ENCODE results near the gene MBTPS2.
A peak's percentile ranks its signal among the peaks of the same experiment; 100 is the strongest.

The MBTPS2 gene

DNA sequence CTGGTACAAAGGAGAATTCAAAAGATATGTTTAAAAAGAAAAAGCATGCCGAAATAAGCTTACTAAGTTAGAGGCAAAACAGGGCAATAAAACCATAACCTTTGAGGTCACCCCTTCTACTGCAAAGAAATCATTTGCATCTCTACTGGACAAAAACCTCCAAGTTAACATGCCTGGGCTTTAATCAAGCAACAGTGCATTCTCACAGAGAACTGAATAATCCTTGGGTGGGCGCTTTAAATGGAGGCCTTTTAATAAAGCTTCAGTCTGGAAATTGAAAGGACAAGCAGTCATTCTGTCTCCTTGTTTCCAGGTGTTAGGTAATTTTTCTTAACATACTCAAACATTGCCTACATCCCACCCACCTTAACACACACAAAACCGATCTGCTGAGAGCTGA is 66.5 kb downstream of the MBTPS2 start:
- H3K4me3 ChIP-seq (replicated peaks; ENCODE audit: low read depth, low read length) = no peak overlapping the region
- TF ChIP-seq, protein P1, sequence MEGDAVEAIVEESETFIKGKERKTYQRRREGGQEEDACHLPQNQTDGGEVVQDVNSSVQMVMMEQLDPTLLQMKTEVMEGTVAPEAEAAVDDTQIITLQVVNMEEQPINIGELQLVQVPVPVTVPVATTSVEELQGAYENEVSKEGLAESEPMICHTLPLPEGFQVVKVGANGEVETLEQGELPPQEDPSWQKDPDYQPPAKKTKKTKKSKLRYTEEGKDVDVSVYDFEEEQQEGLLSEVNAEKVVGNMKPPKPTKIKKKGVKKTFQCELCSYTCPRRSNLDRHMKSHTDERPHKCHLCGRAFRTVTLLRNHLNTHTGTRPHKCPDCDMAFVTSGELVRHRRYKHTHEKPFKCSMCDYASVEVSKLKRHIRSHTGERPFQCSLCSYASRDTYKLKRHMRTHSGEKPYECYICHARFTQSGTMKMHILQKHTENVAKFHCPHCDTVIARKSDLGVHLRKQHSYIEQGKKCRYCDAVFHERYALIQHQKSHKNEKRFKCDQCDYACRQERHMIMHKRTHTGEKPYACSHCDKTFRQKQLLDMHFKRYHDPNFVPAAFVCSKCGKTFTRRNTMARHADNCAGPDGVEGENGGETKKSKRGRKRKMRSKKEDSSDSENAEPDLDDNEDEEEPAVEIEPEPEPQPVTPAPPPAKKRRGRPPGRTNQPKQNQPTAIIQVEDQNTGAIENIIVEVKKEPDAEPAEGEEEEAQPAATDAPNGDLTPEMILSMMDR (IDR thresholded peaks at IDR 0.05; ENCODE audit: low read depth, low read length, missing control alignments) = no peak
- DNase-seq (ENCODE audit: extremely low read depth, low read depth) = no peak

DNA sequence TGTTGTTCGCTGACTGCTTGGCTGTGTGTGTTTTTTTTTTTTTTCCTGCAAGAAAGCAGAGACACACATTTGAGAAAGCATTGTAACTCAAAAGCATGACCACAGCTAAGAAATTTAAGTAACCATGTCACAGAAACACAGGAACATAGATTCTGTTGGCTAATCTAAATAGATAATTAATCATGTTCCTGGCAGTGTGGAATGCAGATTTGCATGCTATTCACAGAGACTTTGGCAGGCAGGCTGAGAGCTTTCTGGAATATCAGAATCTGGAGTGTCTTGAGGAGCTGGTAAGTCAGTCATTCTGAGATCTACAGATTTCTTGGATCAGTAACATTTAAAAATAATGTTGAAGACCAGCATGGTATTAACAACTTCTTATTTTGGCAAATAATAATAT is 67.8 kb downstream of the MBTPS2 start:
- no peak overlapping the region for H3K4me3 ChIP-seq (replicated peaks; ENCODE audit: low read depth, low read length)
- TF ChIP-seq, protein P1 (IDR thresholded peaks at IDR 0.05; ENCODE audit: low read depth, low read length, missing control alignments) = no peak
- DNase-seq (ENCODE audit: extremely low read depth, low read depth) = no peak

DNA sequence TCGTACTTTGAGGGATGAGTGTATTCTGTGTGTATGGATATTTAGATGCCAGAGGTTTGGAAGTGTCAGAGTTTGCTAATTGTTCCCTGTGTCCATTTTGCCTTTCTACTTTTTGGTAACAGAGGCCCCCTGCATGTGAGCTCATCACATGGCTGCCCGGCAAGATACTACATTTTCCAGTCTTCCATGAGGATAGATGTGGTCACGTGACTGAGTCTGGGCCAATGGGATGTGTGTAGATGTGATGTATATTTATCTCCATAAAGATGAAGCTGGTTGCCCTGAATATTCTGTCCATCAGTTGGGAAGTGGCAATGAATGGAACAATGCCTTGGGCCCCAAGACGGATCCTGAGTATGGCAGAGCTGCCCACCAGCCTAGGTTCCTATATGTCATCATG is 72.1 kb downstream of the MBTPS2 start:
- DNase-seq (ENCODE audit: extremely low read depth, low read depth) = no peak
- TF ChIP-seq, protein P1 (IDR thresholded peaks at IDR 0.05; ENCODE audit: low read depth, low read length, missing control alignments) = no peak
- H3K4me3 ChIP-seq (replicated peaks; ENCODE audit: low read depth, low read length) = no peak overlapping the region

DNA sequence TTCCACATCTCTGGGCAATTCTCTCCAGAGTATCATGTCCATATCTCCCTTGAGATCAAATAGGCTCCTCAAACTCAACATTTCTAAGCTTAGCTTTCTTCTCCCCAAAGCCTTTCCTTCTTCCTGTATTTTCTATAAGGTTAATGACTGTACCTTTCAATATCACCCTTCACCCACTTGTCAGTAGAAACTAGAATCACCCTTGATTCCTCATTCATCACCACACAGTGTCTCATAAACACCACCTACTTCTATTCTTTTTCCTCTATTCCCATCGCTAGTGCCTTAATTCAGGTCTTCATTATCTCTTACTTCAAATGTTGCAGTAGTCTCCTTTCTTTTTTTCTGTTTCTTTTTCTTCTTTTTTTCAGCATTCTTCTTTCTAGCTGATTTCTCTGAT is 72.8 kb downstream of the MBTPS2 start:
- H3K4me3 ChIP-seq (replicated peaks; ENCODE audit: low read depth, low read length) = no peak overlapping the region

DNA sequence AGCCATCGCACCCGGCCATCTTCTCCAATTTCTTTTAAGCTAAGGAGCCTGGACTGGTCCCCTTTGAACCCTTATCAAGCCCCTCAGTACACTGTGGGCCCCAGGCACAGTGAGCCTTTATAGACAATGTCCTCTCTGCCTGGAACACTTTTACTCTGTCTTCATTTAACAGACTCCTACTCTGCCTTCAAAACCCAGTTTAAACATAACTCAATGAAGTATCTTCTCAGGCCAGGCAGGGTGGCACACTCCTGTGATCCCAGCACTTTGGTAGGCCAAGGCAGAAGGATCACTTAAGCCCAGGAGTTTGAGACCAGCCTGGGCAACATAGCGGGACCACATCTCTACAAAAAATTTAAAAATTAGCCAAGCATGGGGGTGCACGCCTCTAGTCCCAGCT is 73.6 kb downstream of the MBTPS2 start:
- no peak overlapping the region for H3K4me3 ChIP-seq (replicated peaks; ENCODE audit: low read depth, low read length)
- TF ChIP-seq, protein P1 (IDR thresholded peaks at IDR 0.05; ENCODE audit: low read depth, low read length, missing control alignments) = no peak
- no peak for DNase-seq (ENCODE audit: extremely low read depth, low read depth)

More for the DNA sequence above, 72.8 kb downstream of the MBTPS2 start:
- DNase-seq (ENCODE audit: extremely low read depth, low read depth) = no peak
- TF ChIP-seq, protein P1 (IDR thresholded peaks at IDR 0.05; ENCODE audit: low read depth, low read length, missing control alignments) = no peak

DNA sequence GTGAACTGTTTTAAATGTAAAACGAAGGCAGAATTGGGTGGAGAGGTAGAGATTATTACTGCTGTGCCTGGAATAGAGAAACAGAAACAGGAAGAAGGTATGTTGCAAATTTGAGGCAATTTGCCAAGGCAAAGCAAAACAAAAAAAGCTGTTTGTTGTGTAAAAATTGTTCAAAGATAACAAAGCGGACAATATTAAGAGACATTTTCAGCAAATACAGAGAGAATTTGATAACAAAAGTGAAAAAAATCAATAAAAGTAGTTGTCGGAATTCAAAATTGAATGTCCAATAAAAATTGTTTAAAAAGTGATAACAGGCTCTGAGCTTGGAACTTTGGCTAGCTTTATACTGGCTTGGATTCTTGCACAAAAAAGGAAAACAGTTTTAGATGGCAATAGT is 86.7 kb downstream of the MBTPS2 start:
- TF ChIP-seq, protein P1 (IDR thresholded peaks at IDR 0.05; ENCODE audit: low read depth, low read length, missing control alignments) = no peak
- H3K4me3 ChIP-seq (replicated peaks; ENCODE audit: low read depth, low read length) = no peak overlapping the region
- no peak for DNase-seq (ENCODE audit: extremely low read depth, low read depth)

DNA sequence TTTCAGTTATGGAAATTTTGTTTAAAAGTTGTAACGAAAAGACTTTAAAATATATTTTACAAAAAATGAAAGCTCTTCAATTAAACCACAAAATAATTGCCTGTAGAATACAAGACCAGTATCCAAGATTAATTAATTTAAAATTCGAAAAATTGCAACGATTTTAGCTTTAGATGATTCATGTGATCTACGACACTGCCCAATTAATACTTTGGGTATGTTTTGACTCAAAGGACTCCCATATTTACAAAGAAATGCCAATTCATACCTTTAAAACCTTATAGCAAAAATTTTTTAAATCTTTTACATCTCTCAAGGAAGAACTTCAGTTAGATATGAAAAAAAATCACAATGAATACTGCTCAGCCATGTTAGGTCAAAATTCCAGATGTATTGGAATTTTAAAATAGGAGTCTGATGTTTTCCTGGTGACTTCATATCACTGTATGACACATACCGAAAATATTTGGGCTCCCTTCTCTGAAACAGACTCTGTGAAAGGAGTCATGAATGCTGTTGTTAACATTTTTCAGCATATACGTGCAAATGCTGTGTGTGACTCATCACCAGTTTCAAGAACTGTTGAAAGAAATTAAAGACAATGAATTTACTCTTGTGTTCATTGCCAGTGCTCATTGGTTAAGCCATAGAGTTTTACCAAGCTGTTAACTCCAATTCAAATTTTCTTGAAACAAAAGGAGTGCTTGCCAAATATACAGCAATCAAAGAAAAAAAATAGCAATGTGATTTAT is 87.3 kb downstream of the MBTPS2 start:
- DNase-seq (ENCODE audit: extremely low read depth, low read depth) = peak; percentile 78
- TF ChIP-seq, protein P1 (IDR thresholded peaks at IDR 0.05; ENCODE audit: low read depth, low read length, missing control alignments) = no peak
- no peak overlapping the region for H3K4me3 ChIP-seq (replicated peaks; ENCODE audit: low read depth, low read length)

Data from HFF-Myc (cell line).